Left ventricle myocardium inferior (tissue), 1 donor: ENCODE measurements around the gene RAB13. TPM values are rescaled to one million over a fixed set of nuclear protein-coding genes. Genes with fewer than 3 reads are reported as not detected.

Source experiments
- DNase-seq: peaks from one replicate; pipeline ENCODE4 v3.0.0-alpha.2; 2020
- H3K27ac ChIP-seq: fragments of 200-600 bp; replicated peaks from 2 replicates; pipeline ENCODE4 v1.8.0; 2021
- H3K27me3 ChIP-seq: fragments of 200-600 bp; 2 replicates; pipeline ENCODE4 v1.8.0; 2021; ENCODE audit warnings: low read depth
- H3K36me3 ChIP-seq: fragments of 200-600 bp; 2 replicates; pipeline ENCODE4 v1.8.0; 2021
- H3K4me1 ChIP-seq: fragments of 200-600 bp; 2 replicates; pipeline ENCODE4 v1.8.0; 2021
- H3K4me3 ChIP-seq: fragments of 200-600 bp; 2 replicates; pipeline ENCODE4 v1.8.0; 2021; ENCODE audit warnings: mild to moderate bottlenecking, moderate library complexity
- H3K9me3 ChIP-seq: fragments of 200-600 bp; replicated peaks from 2 replicates; pipeline ENCODE4 v1.8.0; 2021
- CTCF ChIP-seq: fragments of 200-600 bp; IDR thresholded peaks from 2 replicates; pipeline ENCODE4 v1.8.0; 2021; ENCODE audit warnings: antibody characterized with exemption, mild to moderate bottlenecking, borderline replicate concordance
- intact Hi-C: fragments of 100-400 bp; cut with micrococcal nuclease; formaldehyde crosslinking; loops from one replicate; pipeline ENCODE4 v1.11.0; 2022
- total RNA-seq: library from RNA; stranded (reverse); fragmentation: NEBNext Ultra II Directional; extraction: Animal tissue kit (Norgen Biotek cat#: 25700); gene quantifications from one replicate; pipeline ENCODE4 v1.2.1, GENCODE V29; 2021
- donor health status: DM: no; HTN: yes; CAD: no; lungs with severe emphysema.

Gene RAB13
- total RNA-seq, 1 donor from 2014 or later, result 59.3 TPM

GRCh38 chr1:153991806-153992205, 5.7 kb upstream of the RAB13 start:
- intact Hi-C loops, result no loop called here
- Histone ChIP-seq H3K27ac (peak overlapping the region; percentile 98), H3K36me3 (peaks cover 48% of the 10 kb centered on the region), H3K9me3 (no peaks in the 10 kb centered on the region), H3K4me1 (peaks cover 46% of the 10 kb centered on the region), H3K27me3 (no peaks in the 10 kb centered on the region), H3K4me3 (peak overlapping the region; percentile 99)
- DNase-seq, result no peak
- TF ChIP-seq CTCF, result no peak

GRCh38 chr1:153991151-153991630, 5.1 kb upstream of the RAB13 start:
- intact Hi-C loops, result no loop called here
- peaks cover 52% of the 10 kb centered on the region for H3K4me1 ChIP-seq

GRCh38 chr1:153990468-153991150, 4.5 kb upstream of the RAB13 start, which contains the start of gene RPS27:
TSS of gene RPS27 (plus strand) at chr1:153990762. CDS start at chr1:153990797, 35 bp downstream.
- peaks cover 56% of the 10 kb centered on the region for H3K4me1 ChIP-seq

More at GRCh38 chr1:153991151-153991630, 5.1 kb upstream of the RAB13 start:
- H3K4me3 ChIP-seq, result peak overlapping the region; percentile 99
- H3K36me3 ChIP-seq, result peaks cover 47% of the 10 kb centered on the region
- peak overlapping the region; percentile 98 for H3K27ac ChIP-seq
- H3K27me3 ChIP-seq, result no peaks in the 10 kb centered on the region
- DNase-seq, result no peak
- TF ChIP-seq CTCF, result no peak
- H3K9me3 ChIP-seq, result no peaks in the 10 kb centered on the region

GRCh38 chr1:153987621-153988020, 1.5 kb upstream of the RAB13 start:
- Histone ChIP-seq H3K9me3 (no peaks in the 10 kb centered on the region), H3K4me1 (peaks cover 57% of the 10 kb centered on the region), H3K27ac (no peak overlapping the region), H3K27me3 (no peaks in the 10 kb centered on the region), H3K36me3 (peaks cover 18% of the 10 kb centered on the region), H3K4me3 (no peak overlapping the region)
- no peak for TF ChIP-seq CTCF
- no peak for DNase-seq
- intact Hi-C loops, result loop anchor here (10.0 kb wide), 2 partner anchors 193 to 313 kb away; partner anchors contain the start of genes ILF2 and NPR1

More at GRCh38 chr1:153990468-153991150, 4.5 kb upstream of the RAB13 start, which contains the start of gene RPS27:
- Histone ChIP-seq H3K36me3 (peaks cover 42% of the 10 kb centered on the region), H3K4me3 (peak within 1 kb of the TSS; percentile 99), H3K27me3 (no peaks in the 10 kb centered on the region), H3K27ac (peak within 1 kb of the TSS; percentile 98), H3K9me3 (no peaks in the 10 kb centered on the region)
- no peak for TF ChIP-seq CTCF
- intact Hi-C loops, result no loop called here
- peak; percentile 81 for DNase-seq

- no peak for DNase-seq
- intact Hi-C loops, result loop anchor here (10.0 kb wide), 2 partner anchors 191 to 311 kb away; partner anchors contain the start of genes ILF2 and NPR1
- H3K4me1 ChIP-seq, result peaks cover 37% of the 10 kb centered on the region
- no peak for TF ChIP-seq CTCF
- no peaks in the 10 kb centered on the region for H3K27me3 ChIP-seq
- peaks cover 12% of the 10 kb centered on the region for H3K36me3 ChIP-seq
- no peaks in the 10 kb centered on the region for H3K9me3 ChIP-seq
- H3K4me3 ChIP-seq, result peak overlapping the region; percentile 74
- H3K27ac ChIP-seq, result peak overlapping the region; percentile 91
Measured at GRCh38 chr1:153985341-153985912, 712 bp downstream of the RAB13 start.
